H9 (cell line): ENCODE measurements around the gene ELMOD2. TPM values are rescaled to one million over a fixed set of nuclear protein-coding genes. Genes with fewer than 3 reads are reported as not detected.
A peak's percentile ranks its signal among the peaks of the same experiment; 100 is the strongest.

Experiments
- DNase-seq: peaks from one replicate; pipeline ENCODE4 v3.0.0-alpha.2; 2017
- H2AFZ ChIP-seq: one replicate; pipeline ENCODE4 v1.6.1; 2013; ENCODE audit warnings: mild to moderate bottlenecking, low read length, control low read depth, moderate library complexity
- H2AK5ac ChIP-seq: 2 replicates; pipeline ENCODE4 v1.6.1; 2013; ENCODE audit warnings: low read length, control low read depth, mixed read lengths; ENCODE audit not compliant: insufficient read length
- H2BK120ac ChIP-seq: one replicate; pipeline ENCODE4 v1.6.1; 2013; ENCODE audit warnings: low read depth, mild to moderate bottlenecking, low read length, control low read depth, inconsistent platforms; ENCODE audit not compliant: poor library complexity, severe bottlenecking
- H2BK12ac ChIP-seq: 2 replicates; pipeline ENCODE4 v1.6.1; 2013; ENCODE audit warnings: low read length, control low read depth, mixed read lengths, low read depth; ENCODE audit not compliant: insufficient read length
- H2BK15ac ChIP-seq: 2 replicates; pipeline ENCODE4 v1.6.1; 2013; ENCODE audit warnings: low read depth, low read length, control low read depth
- H2BK20ac ChIP-seq: one replicate; pipeline ENCODE4 v1.6.1; 2013; ENCODE audit warnings: low read depth, mild to moderate bottlenecking, low read length, control low read depth, inconsistent platforms; ENCODE audit not compliant: poor library complexity, severe bottlenecking
- H2BK5ac ChIP-seq: 2 replicates; pipeline ENCODE4 v1.6.1; 2013; ENCODE audit warnings: low read length, control low read depth, mixed read lengths; ENCODE audit not compliant: insufficient read length
- H3K14ac ChIP-seq: 2 replicates; pipeline ENCODE4 v1.6.1; 2013; ENCODE audit warnings: low read length, control low read depth; ENCODE audit not compliant: insufficient read depth
- H3K18ac ChIP-seq: 2 replicates; pipeline ENCODE4 v1.6.1; 2013; ENCODE audit warnings: low read depth, mild to moderate bottlenecking, mixed read lengths, low read length, control low read depth; ENCODE audit not compliant: insufficient read length
- H3K23ac ChIP-seq: 2 replicates; pipeline ENCODE4 v1.6.1; 2013; ENCODE audit warnings: low read length, control low read depth, mixed read lengths, low read depth; ENCODE audit not compliant: insufficient read length
- H3K23me2 ChIP-seq: 2 replicates; pipeline ENCODE4 v1.6.1; 2013; ENCODE audit warnings: low read depth, mild to moderate bottlenecking, mixed read lengths, low read length, control low read depth; ENCODE audit not compliant: insufficient read length, poor library complexity, severe bottlenecking
- H3K27ac ChIP-seq: 2 replicates; pipeline ENCODE4 v1.5.1; 2013; ENCODE audit warnings: low read length, control low read depth, mixed read lengths, low read depth; ENCODE audit not compliant: insufficient read length
- H3K27me3 ChIP-seq: 2 replicates; pipeline ENCODE4 v1.6.1; 2013; ENCODE audit warnings: low read length, control low read depth, inconsistent platforms; ENCODE audit not compliant: insufficient read depth
- H3K4ac ChIP-seq: 2 replicates; pipeline ENCODE4 v1.6.1; 2013; ENCODE audit warnings: low read depth, mild to moderate bottlenecking, control low read depth, inconsistent platforms, low read length, moderate library complexity
- H3K4me1 ChIP-seq: 2 replicates; pipeline ENCODE4 v1.6.1; 2013; ENCODE audit warnings: low read length, control low read depth, inconsistent platforms; ENCODE audit not compliant: insufficient read depth
- H3K4me2 ChIP-seq: 2 replicates; pipeline ENCODE4 v1.6.1; 2013; ENCODE audit warnings: low read length, control low read depth, mixed read lengths; ENCODE audit not compliant: insufficient read length, insufficient read depth
- H3K56ac ChIP-seq: 2 replicates; pipeline ENCODE4 v1.6.1; 2013; ENCODE audit warnings: low read depth, mild to moderate bottlenecking, mixed read lengths, low read length, control low read depth; ENCODE audit not compliant: insufficient read length
- H3K79me1 ChIP-seq: 2 replicates; pipeline ENCODE4 v1.6.1; 2013; ENCODE audit warnings: low read depth, mild to moderate bottlenecking, moderate library complexity, low read length, control low read depth, inconsistent platforms; ENCODE audit not compliant: insufficient read depth, poor library complexity, severe bottlenecking
- H3K79me2 ChIP-seq: 2 replicates; pipeline ENCODE4 v1.6.1; 2013; ENCODE audit warnings: low read length, control low read depth, inconsistent platforms; ENCODE audit not compliant: insufficient read depth
- H3K9ac ChIP-seq: 2 replicates; pipeline ENCODE4 v1.6.1; 2013; ENCODE audit warnings: low read length, control low read depth, mixed read lengths; ENCODE audit not compliant: insufficient read length; ENCODE audit errors: extremely low read depth
- H3K9me3 ChIP-seq: one replicate; pipeline ENCODE4 v1.6.1; 2013; ENCODE audit warnings: low read depth, low read length, inconsistent platforms; ENCODE audit not compliant: control insufficient read depth
- H3T11ph ChIP-seq: one replicate; pipeline ENCODE4 v1.6.1; 2013; ENCODE audit warnings: mild to moderate bottlenecking, low read length, control low read depth, inconsistent platforms
- H4K20me1 ChIP-seq: one replicate; pipeline ENCODE4 v1.6.1; 2013; ENCODE audit not compliant: control insufficient read depth, insufficient read length, insufficient read depth
- H4K5ac ChIP-seq: 2 replicates; pipeline ENCODE4 v1.6.1; 2013; ENCODE audit warnings: low read depth, mild to moderate bottlenecking, mixed read lengths, low read length, control low read depth; ENCODE audit not compliant: insufficient read length
- H4K8ac ChIP-seq: replicated peaks from 2 replicates; pipeline ENCODE4 v1.6.1; 2013; ENCODE audit warnings: low read length, control low read depth, mixed read lengths, low read depth; ENCODE audit not compliant: insufficient read length
- H4K91ac ChIP-seq: 2 replicates; pipeline ENCODE4 v1.6.1; 2013; ENCODE audit warnings: low read depth, mild to moderate bottlenecking, moderate library complexity, mixed read lengths, low read length, control low read depth; ENCODE audit not compliant: insufficient read length
- H3K27ac Mint-ChIP-seq, 3 experiments: 2 replicates in 2 of 3; 3 replicates in 1 of 3; pipeline ENCODE4 v1.8.0; 2020 to 2021; ENCODE audit warnings: mixed read lengths in 3 of 3, mild to moderate bottlenecking in 1 of 3, moderate library complexity in 1 of 3
- H3K27me3 Mint-ChIP-seq: 2 replicates; pipeline ENCODE4 v1.8.0; 2021; ENCODE audit warnings: low read depth, mild to moderate bottlenecking, moderate library complexity, mixed read lengths
- H3K36me3 Mint-ChIP-seq, 3 experiments: 2 replicates in 2 of 3; 3 replicates in 1 of 3; pipeline ENCODE4 v1.8.0; 2020 to 2021; ENCODE audit warnings: low read depth in 3 of 3, mixed read lengths in 3 of 3; ENCODE audit not compliant: insufficient read depth in 1 of 3
- H3K4me1 Mint-ChIP-seq, 2 experiments: 2 replicates each; pipeline ENCODE4 v1.8.0; 2020; ENCODE audit warnings: mixed read lengths in 2 of 2
- H3K4me3 Mint-ChIP-seq, 2 experiments: 2 replicates in 1 of 2; 3 replicates in 1 of 2; pipeline ENCODE4 v1.8.0; 2020 to 2021; ENCODE audit warnings: mild to moderate bottlenecking in 2 of 2, mixed read lengths in 2 of 2, moderate library complexity in 1 of 2
- H3K9me3 Mint-ChIP-seq, 2 experiments: 2 replicates in 1 of 2; 3 replicates in 1 of 2; pipeline ENCODE4 v1.8.0; 2020; ENCODE audit warnings: mild to moderate bottlenecking in 2 of 2, mixed read lengths in 2 of 2, moderate library complexity in 1 of 2
- CTCF ChIP-seq: fragments of 200-600 bp; sonication (generic); conservative IDR thresholded peaks from 3 replicates; pipeline ENCODE4 v1.8.0; 2021; ENCODE audit warnings: antibody characterized with exemption, mild to moderate bottlenecking
- WGBS: extraction: QIAGEN DNeasy Blood & Tissue Kit; methylation state at CpG from one replicate; pipeline ENCODE4 v1.1.7; 2013; ENCODE audit warnings: missing lambda C conversion rate, low lambda C conversion rate, mixed read lengths; ENCODE audit not compliant: insufficient read length; ENCODE audit errors: extremely low coverage; 5-methylcytosine and 5-hydroxymethylcytosine counted together
- total RNA-seq: library from RNA; stranded (reverse); gene quantifications from 2 replicates; pipeline ENCODE4 v1.2.1, GENCODE V29; 2021

The ELMOD2 gene
- total RNA-seq, 1 experiment from 2014 or later = 26.3 TPM

DNA sequence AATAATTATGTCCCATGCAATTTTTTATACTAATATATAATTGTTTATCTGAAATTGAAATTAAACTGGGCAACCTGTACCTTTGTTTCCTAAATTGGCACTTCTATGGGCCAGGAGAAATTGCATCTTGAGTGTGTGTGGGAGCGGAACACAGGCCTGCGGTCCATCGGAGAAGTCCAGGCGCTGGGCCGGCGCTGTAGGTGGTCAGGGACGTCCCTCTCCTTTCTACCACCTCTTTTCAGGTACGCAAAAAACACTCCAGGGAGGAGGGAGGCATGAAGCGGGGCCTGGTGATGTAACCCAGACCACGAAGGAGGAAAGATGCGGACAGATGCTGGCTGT, 26.6 kb upstream of the ELMOD2 start:
- Mint-ChIP-seq H3K4me3 (peak overlapping the region; percentile 59 to 72), H3K27ac (no peak overlapping the region)
- H3K9ac ChIP-seq = peak overlapping the region; percentile 59

More for the DNA sequence above, 26.6 kb upstream of the ELMOD2 start:
- H3K23ac ChIP-seq = no peak overlapping the region
- Mint-ChIP-seq H3K4me1 (peaks cover 3 to 4% of the 10 kb centered on the region in 2 experiments; a peak in 3 of 4 replicates), H3K36me3 (no peaks in the 10 kb centered on the region; a peak in 1 of 7 replicates), H3K9me3 (no peaks in the 10 kb centered on the region; a peak in 1 of 5 replicates), H3K27me3 (peaks cover 64% of the 10 kb centered on the region)
- WGBS = no CpG with 5 or more reads among the region's 11 CpGs
- no peaks in the 10 kb centered on the region for H4K20me1 ChIP-seq
- no peaks in the 10 kb centered on the region for H3K9me3 ChIP-seq
- no peak overlapping the region for H4K5ac ChIP-seq
- H3K79me2 ChIP-seq = no peaks in the 10 kb centered on the region
- no peak overlapping the region for H2BK12ac ChIP-seq
- peak overlapping the region; percentile 72 for H3K4me2 ChIP-seq
- peak overlapping the region; percentile 78 for H3K14ac ChIP-seq
- no peak overlapping the region for H3T11ph ChIP-seq
- no peaks in the 10 kb centered on the region for H3K4me1 ChIP-seq
- H2BK5ac ChIP-seq = no peak overlapping the region
- H3K79me1 ChIP-seq = no peaks in the 10 kb centered on the region
- peaks cover 9% of the 10 kb centered on the region for H3K23me2 ChIP-seq
- peaks cover 22% of the 10 kb centered on the region; the same call in 1 of the 2 replicates for H3K27me3 ChIP-seq
- H4K91ac ChIP-seq = no peak overlapping the region
- no peak overlapping the region for H2AK5ac ChIP-seq
- peak overlapping the region; percentile 85 for H2AFZ ChIP-seq
- peak overlapping the region; percentile 40 for H3K18ac ChIP-seq
- no peak overlapping the region for H3K4ac ChIP-seq
- H3K56ac ChIP-seq = no peak overlapping the region
- H3K27ac ChIP-seq = no peak overlapping the region
- no peak overlapping the region for H2BK20ac ChIP-seq
- DNase-seq = no peak
- TF ChIP-seq CTCF = no peak
- no peak overlapping the region for H4K8ac ChIP-seq
- no peak overlapping the region for H2BK120ac ChIP-seq
- H2BK15ac ChIP-seq = no peak overlapping the region
